VCaP (cell line): ENCODE results near the gene KIAA1210.

ENCODE experiments used
- H3K27ac ChIP-seq: fragments of 450-650 bp; 2 replicates; pipeline ENCODE4 v1.5.1; 2017
- TF ChIP-seq, protein P1 (sequence below): fragments of 450-650 bp; conservative IDR thresholded peaks from 2 replicates; pipeline ENCODE4 v1.5.1; 2017; ENCODE audit warnings: mild to moderate bottlenecking, moderate library complexity

The KIAA1210 gene

DNA sequence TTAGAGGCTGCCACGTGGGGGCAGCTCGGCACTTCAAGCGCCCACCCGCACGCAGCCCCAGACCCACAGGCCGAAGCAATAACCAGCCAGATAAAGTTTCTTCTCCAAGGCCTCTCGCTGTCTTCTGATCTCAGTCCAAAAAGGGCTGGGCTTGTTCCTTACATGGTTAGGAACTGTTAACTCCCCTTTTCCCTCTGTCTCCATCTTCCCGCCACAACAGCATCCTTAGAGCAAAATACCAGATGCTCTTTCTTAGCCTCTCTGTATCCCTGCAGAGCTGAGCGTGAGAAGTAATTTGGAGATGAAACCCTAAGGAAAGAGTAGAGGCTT, 23.4 kb upstream of the KIAA1210 start:
- TF ChIP-seq, protein P1, sequence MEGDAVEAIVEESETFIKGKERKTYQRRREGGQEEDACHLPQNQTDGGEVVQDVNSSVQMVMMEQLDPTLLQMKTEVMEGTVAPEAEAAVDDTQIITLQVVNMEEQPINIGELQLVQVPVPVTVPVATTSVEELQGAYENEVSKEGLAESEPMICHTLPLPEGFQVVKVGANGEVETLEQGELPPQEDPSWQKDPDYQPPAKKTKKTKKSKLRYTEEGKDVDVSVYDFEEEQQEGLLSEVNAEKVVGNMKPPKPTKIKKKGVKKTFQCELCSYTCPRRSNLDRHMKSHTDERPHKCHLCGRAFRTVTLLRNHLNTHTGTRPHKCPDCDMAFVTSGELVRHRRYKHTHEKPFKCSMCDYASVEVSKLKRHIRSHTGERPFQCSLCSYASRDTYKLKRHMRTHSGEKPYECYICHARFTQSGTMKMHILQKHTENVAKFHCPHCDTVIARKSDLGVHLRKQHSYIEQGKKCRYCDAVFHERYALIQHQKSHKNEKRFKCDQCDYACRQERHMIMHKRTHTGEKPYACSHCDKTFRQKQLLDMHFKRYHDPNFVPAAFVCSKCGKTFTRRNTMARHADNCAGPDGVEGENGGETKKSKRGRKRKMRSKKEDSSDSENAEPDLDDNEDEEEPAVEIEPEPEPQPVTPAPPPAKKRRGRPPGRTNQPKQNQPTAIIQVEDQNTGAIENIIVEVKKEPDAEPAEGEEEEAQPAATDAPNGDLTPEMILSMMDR = no peak

DNA sequence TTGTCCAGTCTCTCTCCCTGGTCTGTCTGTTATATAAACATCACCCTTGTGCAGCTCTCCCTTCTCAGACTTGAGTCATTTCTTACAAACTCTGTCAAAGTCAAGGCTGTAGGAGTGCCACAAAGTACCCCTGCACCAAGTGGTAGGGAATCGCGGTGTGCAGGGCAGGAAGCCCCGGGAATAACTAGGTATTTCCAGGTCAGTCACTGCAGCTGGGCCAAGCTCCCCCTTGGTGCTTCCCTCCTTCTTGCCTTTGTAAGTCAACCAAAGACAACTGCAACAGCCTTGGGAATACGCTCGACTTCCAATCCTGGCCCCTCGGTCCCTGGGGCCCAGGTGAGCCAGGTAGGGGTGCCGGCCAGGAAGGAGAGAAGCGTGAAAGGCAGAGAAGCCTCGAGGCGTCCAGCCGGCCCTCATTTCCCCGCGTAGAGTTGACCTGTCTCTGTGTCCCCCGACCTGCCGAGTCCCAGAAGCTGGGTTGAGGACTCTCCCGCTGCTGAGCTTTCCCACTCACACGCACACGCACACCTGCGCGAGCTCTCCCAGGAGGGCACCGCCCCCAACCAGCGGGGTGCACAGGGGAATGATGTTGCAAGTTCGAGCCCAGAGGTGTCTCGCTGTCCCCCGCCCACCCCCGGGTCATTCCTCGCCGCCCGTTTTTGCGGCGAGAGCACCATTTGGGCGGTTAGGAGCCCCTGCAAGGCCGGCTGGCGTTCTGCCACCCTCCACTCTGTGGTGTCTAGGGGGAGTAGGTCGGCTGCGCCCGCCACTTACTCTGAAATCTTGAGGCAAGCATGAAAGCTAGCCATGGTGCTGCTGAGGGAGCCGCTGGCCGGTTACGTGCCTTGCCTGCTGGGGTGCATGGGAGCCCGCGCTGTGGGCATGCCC, 22.8 kb upstream of the KIAA1210 start:
- no peak overlapping the region for H3K27ac ChIP-seq
- TF ChIP-seq, protein P1 = no peak

More for the DNA sequence above, 23.4 kb upstream of the KIAA1210 start:
- H3K27ac ChIP-seq = no peak overlapping the region

DNA sequence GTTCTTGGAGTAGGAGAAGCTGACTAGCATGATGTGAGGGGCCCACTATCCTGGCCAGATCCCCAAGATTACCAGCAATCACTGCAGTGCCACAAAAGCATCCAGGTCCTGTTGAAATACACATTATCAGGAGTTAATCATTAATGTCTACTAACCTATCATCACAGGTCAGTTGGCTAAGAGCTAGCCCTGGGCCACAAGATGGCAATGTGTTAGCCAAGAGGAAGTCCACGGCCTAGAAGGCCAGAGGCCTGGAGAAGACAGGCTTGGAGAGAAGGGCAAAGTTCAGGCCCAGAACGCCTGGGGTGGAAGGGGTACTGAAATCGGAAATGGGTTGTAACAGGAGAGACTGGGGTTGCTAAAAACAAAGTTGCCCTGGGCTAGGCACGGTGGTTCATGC, 19.9 kb upstream of the KIAA1210 start:
- TF ChIP-seq, protein P1 = no peak

DNA sequence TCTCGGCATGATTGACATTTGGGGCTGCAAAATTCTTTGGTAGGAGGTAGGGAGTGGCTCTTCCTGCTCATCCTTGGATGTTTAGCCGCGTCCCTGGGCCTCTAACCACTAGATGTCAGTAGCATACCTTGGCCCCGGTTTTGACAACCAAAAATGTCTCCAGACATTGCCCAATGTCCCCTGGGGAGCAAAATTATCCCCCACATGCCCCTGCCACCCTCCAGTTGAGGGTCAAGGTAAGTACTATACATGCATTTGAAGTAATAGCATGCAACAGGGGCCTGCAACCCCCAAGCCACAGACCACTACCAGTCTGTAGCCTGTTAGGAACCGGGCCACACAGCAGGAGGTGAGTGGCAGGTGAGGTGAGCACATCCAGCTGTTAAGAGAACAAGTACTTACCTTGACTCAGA, 17.6 kb upstream of the KIAA1210 start:
- no peak overlapping the region for H3K27ac ChIP-seq
- TF ChIP-seq, protein P1 = peak; percentile 70

More for the DNA sequence above, 19.9 kb upstream of the KIAA1210 start:
- no peak overlapping the region for H3K27ac ChIP-seq

DNA sequence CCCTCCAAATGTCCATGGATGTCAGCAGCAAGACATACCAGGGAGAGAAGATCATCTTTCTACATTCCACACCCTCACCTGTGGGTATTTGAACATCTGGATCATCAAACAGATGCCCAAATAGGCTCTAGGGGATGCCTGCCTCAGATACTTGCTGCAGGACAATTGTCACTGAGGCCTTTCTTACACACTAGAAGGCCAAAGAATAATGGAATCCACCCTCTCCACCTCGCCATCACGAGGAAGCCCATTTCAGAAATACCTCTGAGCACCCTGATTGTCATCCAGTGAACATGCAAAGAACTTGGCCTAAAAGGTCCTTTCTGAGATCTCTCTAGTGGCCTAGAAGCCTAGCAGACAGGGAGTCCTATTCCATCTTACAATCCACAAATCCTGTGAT, 6.9 kb upstream of the KIAA1210 start:
- H3K27ac ChIP-seq = no peak overlapping the region
- TF ChIP-seq, protein P1 = no peak

DNA sequence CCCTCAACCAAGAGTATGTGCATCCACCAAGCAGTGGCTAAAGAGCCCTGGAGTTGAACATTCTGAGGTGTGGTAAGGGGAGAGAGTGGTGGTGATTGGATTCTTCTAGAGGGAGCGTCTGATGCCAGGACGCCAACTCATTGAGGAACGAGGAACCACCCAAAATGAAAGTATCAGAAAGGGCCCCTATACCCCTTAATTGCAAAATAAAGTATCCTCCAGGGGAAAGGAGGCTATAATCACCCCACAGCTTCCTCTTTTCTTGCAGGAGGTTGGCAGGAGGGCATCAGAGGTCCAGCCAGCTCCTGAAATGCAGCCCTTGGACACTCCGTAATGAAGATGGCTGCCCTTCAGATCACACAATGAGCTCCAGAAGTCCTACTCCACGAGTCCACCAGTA, 5.3 kb upstream of the KIAA1210 start:
- TF ChIP-seq, protein P1 = no peak

DNA sequence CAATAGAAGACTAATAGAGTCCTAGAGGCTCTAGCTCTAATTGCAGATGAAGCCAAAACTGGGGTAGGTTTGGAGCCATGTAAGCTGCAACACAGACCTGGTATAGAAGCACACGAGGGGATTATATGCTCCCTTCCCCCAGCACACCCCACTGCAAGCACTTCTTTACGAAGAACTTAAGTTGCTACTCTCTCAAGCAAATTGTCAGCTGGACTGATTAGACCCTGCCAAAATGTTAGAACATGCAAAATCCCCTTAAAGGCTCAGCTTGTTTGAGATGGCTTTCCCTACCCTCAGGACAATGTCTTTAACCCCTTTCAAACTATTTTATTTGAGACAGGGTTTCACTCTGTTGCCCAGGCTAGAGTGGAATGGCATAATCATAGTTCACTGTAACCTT, 4.7 kb upstream of the KIAA1210 start:
- TF ChIP-seq, protein P1 = no peak
- H3K27ac ChIP-seq = no peak overlapping the region

More for the DNA sequence above, 5.3 kb upstream of the KIAA1210 start:
- H3K27ac ChIP-seq = no peak overlapping the region
